ENCODE data around the gene STXBP6.

DNA sequence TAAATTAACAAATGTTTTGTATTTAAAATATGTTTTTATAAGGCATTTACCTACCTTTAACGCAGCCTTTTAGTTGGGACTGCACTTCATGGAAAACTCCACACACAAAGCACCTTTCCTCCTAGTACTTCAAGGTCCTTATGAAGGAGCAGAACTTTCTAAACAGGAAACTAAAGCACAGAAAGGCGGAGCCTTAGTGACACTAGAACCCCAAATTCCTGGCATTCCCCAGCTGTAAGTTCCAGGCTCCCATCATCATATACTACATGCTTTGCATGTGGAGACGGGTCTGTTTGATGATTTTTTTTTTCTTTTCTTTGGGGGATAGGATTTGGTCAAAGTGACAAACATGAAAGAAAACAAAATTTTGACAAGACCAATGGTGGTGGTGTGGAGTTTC is 39.5 kb downstream of the STXBP6 start:
- TF ChIP-seq, protein P1, sequence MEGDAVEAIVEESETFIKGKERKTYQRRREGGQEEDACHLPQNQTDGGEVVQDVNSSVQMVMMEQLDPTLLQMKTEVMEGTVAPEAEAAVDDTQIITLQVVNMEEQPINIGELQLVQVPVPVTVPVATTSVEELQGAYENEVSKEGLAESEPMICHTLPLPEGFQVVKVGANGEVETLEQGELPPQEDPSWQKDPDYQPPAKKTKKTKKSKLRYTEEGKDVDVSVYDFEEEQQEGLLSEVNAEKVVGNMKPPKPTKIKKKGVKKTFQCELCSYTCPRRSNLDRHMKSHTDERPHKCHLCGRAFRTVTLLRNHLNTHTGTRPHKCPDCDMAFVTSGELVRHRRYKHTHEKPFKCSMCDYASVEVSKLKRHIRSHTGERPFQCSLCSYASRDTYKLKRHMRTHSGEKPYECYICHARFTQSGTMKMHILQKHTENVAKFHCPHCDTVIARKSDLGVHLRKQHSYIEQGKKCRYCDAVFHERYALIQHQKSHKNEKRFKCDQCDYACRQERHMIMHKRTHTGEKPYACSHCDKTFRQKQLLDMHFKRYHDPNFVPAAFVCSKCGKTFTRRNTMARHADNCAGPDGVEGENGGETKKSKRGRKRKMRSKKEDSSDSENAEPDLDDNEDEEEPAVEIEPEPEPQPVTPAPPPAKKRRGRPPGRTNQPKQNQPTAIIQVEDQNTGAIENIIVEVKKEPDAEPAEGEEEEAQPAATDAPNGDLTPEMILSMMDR (IDR thresholded peaks at IDR 0.05) = no peak
- no peak for TF ChIP-seq POLR2A (IDR thresholded peaks at IDR 0.05)

All from body of pancreas (tissue), 4 donors.